IMR-90 (cell line): ENCODE measurements around the gene LCE2B.

Source experiments
- CEBPB ChIP-seq: IDR thresholded peaks from 2 replicates; pipeline ENCODE4 v1.6.1; 2012; ENCODE audit warnings: low read depth, low read length, improper control_type of control experiment
- MAFK ChIP-seq: IDR thresholded peaks from 2 replicates; pipeline ENCODE4 v1.6.1; 2012; ENCODE audit warnings: low read depth, low read length, improper control_type of control experiment
- POLR2A ChIP-seq: IDR thresholded peaks from 2 replicates; pipeline ENCODE4 v1.6.1; 2012; ENCODE audit warnings: mild to moderate bottlenecking, low read depth, low read length
- TF ChIP-seq, protein P1 (sequence below): conservative IDR thresholded peaks from 2 replicates; pipeline ENCODE4 v1.5.1; 2012; ENCODE audit warnings: mild to moderate bottlenecking, low read depth, low read length, improper control_type of control experiment

DNA sequence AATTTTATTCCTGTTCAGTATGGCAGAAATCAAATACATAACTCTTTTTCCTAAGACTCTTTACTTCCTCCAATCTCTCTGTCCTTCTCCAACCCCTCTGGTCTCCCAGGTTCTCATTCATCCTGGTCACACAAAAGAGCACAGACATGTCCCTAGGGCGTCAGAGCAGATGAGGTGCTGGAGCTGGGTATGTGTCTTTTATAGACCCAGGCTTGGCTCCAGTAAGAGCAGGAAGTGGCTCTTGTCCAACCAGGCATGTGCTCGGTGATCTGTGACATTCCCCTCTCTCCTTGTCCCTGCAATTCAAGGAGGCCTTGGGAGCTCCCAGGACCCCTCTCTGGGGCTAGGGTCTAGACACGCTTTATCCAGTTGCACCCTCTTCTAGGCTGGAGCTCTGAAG lies 40.8 kb upstream of the LCE2B start:
- TF ChIP-seq CEBPB (no peak), POLR2A (no peak), MAFK (no peak)
- TF ChIP-seq, protein P1, sequence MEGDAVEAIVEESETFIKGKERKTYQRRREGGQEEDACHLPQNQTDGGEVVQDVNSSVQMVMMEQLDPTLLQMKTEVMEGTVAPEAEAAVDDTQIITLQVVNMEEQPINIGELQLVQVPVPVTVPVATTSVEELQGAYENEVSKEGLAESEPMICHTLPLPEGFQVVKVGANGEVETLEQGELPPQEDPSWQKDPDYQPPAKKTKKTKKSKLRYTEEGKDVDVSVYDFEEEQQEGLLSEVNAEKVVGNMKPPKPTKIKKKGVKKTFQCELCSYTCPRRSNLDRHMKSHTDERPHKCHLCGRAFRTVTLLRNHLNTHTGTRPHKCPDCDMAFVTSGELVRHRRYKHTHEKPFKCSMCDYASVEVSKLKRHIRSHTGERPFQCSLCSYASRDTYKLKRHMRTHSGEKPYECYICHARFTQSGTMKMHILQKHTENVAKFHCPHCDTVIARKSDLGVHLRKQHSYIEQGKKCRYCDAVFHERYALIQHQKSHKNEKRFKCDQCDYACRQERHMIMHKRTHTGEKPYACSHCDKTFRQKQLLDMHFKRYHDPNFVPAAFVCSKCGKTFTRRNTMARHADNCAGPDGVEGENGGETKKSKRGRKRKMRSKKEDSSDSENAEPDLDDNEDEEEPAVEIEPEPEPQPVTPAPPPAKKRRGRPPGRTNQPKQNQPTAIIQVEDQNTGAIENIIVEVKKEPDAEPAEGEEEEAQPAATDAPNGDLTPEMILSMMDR, result no peak
